Activated CD8-positive, alpha-beta memory T cell treated with anti-CD3 and anti-CD28 coated beads for 48 hours (primary cell): Measurements from ENCODE around the gene CADM2.
"Not testable (repeated sequence)": the region's sequence is repeated elsewhere in the genome, so short reads cannot be mapped to it uniquely, and the experiment has no call there.

Experiments
- DNase-seq, 3 experiments: peaks; one replicate each; pipeline ENCODE4 v3.0.0-alpha.2; 2020; ENCODE audit warnings: low read depth in 2 of 3, low spot score in 2 of 3

CADM2 gene

GRCh38 chr3:85074003-85074402 lies 115.2 kb downstream of the CADM2 start:
- no peak for DNase-seq

- no peak for DNase-seq
Measured at GRCh38 chr3:85075663-85076062, 116.9 kb downstream of the CADM2 start.

- no peak for DNase-seq
Measured at GRCh38 chr3:85077018-85077417, 118.2 kb downstream of the CADM2 start.

GRCh38 chr3:85081191-85081906 lies 122.6 kb downstream of the CADM2 start:
- no peak for DNase-seq

GRCh38 chr3:85090495-85090894 lies 131.7 kb downstream of the CADM2 start:
- DNase-seq, result no peak

GRCh38 chr3:85100316-85100715 lies 141.5 kb downstream of the CADM2 start:
- no peak for DNase-seq

GRCh38 chr3:85102781-85103180 lies 144.0 kb downstream of the CADM2 start:
- DNase-seq, result no peak

GRCh38 chr3:85110393-85110792 lies 151.6 kb downstream of the CADM2 start:
- DNase-seq, result no peak

GRCh38 chr3:85120879-85121278 lies 162.1 kb downstream of the CADM2 start:
- no peak for DNase-seq

- DNase-seq, result not testable (repeated sequence)
Measured at GRCh38 chr3:85132864-85133263, 174.1 kb downstream of the CADM2 start.

- not testable (repeated sequence) for DNase-seq
Measured at GRCh38 chr3:85133691-85134420, 175.1 kb downstream of the CADM2 start.

GRCh38 chr3:85142626-85143025 lies 183.8 kb downstream of the CADM2 start:
- no peak for DNase-seq

- no peak for DNase-seq
Measured at GRCh38 chr3:85148036-85148435, 189.2 kb downstream of the CADM2 start.

GRCh38 chr3:85151555-85151954 lies 192.8 kb downstream of the CADM2 start:
- DNase-seq, result no peak

GRCh38 chr3:85153279-85153678 lies 194.5 kb downstream of the CADM2 start:
- not testable (repeated sequence) for DNase-seq

GRCh38 chr3:85159376-85159775 lies 200.6 kb downstream of the CADM2 start:
- DNase-seq, result no peak

GRCh38 chr3:85161544-85161943 lies 202.8 kb downstream of the CADM2 start:
- no peak for DNase-seq

- DNase-seq, result no peak
Measured at GRCh38 chr3:85162905-85163304, 204.1 kb downstream of the CADM2 start.

- DNase-seq, result no peak
Measured at GRCh38 chr3:85164436-85164835, 205.6 kb downstream of the CADM2 start.

- DNase-seq, result no peak
Measured at GRCh38 chr3:85167576-85167975, 208.8 kb downstream of the CADM2 start.

- DNase-seq, result no peak
Measured at GRCh38 chr3:85170646-85171045, 211.9 kb downstream of the CADM2 start.

- no peak for DNase-seq
Measured at GRCh38 chr3:85171976-85172375, 213.2 kb downstream of the CADM2 start.

- DNase-seq, result no peak
Measured at GRCh38 chr3:85176799-85177198, 218.0 kb downstream of the CADM2 start.
